HG02840 (cell line): ENCODE measurements around the gene DUSP14.
"Not testable (repeated sequence)": the region's sequence is repeated elsewhere in the genome, so short reads cannot be mapped to it uniquely, and the experiment has no call there.

Experiments
- ATAC-seq: cut with Tn5 transposase; IDR thresholded peaks from one replicate; pipeline ENCODE4 v1.9.1; 2021; ENCODE audit warnings: mild to moderate bottlenecking, moderate library complexity, moderate number of reproducible peaks; ENCODE audit not compliant: unreplicated experiment, low FRiP score

Gene DUSP14

DNA sequence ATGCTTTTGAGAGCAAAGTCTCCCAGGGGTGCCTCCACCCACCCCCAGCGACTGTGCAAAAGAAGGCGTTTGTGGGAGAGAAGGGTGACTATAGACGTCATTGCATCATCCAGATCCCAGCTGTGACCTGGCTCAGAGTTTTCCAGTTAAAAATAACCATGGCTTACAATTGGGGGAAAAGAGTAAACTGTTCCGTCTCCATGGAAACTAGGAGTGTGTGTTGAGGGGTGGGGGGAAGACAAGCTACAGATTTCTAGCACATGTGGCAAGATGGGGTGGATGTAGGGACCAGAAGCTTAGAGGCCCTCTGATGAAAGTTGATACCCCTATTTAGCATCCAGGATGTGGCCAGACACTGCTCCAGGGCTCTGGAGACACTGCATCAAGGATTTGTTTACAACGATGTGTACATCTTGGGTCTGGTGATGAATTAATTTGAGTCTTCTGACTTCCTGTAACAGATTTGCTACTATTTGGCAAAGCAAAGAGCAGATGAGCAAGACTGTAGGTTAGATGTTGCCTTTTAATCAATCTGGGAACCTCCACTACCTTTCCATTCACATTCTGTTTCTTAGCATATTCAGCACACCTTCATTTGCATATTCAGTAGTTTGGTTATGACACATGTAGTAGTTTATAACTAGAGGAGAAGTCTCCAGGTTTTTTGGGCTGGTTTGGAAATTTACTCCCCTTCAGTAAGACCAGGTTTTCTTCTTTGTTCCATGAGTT lies 6.2 kb upstream of the DUSP14 start:
- ATAC-seq: no peak

DNA sequence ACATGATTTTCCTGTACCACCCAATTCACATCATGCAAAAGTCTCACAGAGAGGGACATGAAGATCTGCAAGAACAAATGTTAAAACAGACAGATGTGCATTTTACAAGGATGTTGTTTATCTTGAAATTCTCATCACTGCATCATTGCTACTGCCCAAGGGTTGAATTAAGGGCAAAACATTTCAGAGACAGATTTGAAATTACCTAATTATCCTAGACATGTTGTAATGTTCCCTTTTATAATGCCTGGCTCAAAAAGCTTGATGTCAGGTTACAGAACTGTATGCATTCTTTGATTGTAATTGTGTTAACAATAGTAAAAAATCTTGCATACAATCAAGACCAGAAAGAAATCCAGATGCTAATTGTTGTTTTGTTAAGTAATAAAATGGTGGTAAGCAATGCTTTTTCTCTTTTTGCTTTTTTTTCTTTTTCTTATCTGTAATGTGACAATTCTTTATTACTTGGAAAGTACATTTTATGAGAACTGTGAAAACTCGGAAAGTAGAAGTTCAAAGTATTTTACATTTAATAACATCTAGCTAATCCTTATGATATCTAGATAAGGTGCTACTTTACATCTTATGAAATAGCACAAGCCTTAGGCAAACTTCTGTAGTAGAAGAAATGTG lies 3.6 kb upstream of the DUSP14 start:
- no peak for ATAC-seq

DNA sequence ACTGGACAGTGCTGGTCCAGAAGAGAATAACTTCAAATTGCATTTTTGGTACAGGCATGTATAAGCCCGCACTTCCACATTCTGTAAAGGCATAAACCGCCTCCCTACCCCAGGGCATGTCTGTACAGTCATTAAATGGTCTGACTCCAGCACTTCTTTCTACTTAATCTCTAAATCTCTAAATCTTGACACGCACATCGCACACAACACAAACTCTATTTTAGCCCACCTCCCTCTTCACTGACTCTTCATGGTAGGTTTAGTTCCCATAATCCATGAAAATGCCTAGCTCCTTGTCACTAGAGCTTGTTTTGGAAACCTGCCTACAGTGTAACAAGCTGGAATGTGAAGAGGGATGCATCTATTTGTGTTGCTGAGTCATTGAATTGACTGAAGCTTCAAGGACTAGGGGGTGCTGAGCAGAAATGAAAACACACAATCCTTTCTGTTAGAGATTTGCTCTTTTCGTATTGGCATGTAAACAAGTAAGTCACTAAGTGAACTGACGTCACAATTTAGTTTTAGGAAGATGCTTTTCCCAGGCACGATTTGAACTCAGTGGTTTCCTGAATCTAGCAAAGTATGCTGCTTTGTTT lies 1.6 kb upstream of the DUSP14 start:
- no peak for ATAC-seq

GRCh38 chr17:37488607-37489196 lies 989 bp upstream of the DUSP14 start:
- ATAC-seq: no peak

- ATAC-seq: peak; percentile 49
Observed at GRCh38 chr17:37490022-37490587, 414 bp downstream of the DUSP14 start.

GRCh38 chr17:37490638-37491614 lies 1.2 kb downstream of the DUSP14 start:
- ATAC-seq: no peak

GRCh38 chr17:37492167-37492566 lies 2.5 kb downstream of the DUSP14 start:
- ATAC-seq: no peak

- no peak for ATAC-seq
Observed at GRCh38 chr17:37493249-37494027, 3.7 kb downstream of the DUSP14 start.

DNA sequence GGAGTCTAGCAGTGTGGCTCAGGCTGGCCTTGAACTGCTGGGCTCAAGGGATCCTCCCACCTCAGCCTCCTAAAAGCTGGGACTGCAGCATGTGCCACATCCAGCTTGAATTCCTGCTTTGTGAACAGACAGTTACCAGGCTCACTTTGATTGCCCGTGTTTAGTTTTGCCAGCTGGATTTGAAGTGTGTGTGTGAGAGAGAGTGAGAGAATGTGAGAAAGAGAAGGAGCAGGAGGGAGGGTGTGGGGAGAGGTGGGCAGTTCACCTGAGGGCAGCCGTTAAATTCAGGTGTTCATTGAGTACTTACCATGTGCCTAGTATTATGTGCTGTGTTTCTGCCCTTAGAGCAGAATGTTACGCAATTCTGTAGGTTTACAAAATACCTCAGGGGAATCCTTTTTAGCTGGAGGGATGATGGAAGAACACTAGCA lies 4.7 kb downstream of the DUSP14 start:
- ATAC-seq: no peak

GRCh38 chr17:37494971-37495370 lies 5.3 kb downstream of the DUSP14 start:
- no peak for ATAC-seq

GRCh38 chr17:37500378-37500777 lies 10.7 kb downstream of the DUSP14 start:
- ATAC-seq: no peak

GRCh38 chr17:37502009-37502936 lies 12.6 kb downstream of the DUSP14 start:
- ATAC-seq: no peak

DNA sequence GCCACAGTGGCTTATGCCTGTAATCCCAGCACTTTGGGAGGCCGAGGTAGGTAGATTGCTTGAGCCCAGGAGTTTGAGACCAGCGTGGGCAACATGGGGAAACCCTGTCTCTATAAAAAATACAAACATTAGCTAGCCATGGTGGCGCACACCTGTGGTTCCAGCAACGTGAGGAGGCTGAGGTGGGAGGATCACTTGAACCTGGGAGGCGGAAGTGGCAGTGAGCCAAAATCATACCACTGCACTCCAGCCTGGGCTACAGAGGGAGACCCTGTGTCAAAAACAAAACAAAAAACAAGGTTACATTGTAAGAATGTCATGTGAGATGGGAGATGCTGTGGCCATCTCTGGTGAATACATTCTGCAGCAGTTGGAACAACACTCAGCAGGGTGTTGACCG lies 13.5 kb downstream of the DUSP14 start:
- no peak for ATAC-seq

DNA sequence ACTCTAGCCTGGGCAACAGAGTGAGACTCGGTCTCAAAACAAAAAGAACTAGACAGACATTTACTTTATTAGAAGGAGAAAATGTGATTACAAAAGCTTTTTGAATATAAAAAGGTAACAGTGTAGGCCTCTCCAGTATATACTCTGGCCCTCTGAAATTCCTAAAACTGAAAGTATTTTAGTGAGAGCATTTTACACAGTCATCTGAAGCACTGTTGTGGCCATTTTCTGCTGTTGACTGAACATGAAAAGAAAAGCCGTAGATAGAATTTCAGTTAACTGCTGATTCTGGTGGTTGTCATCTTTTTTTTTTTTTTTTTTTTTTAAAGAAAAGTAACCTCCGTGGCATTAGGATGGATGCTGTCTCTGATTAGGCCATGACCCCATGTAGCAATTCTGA lies 15.6 kb downstream of the DUSP14 start:
- no peak for ATAC-seq

GRCh38 chr17:37506678-37507077 lies 17.0 kb downstream of the DUSP14 start:
- no peak for ATAC-seq

DNA sequence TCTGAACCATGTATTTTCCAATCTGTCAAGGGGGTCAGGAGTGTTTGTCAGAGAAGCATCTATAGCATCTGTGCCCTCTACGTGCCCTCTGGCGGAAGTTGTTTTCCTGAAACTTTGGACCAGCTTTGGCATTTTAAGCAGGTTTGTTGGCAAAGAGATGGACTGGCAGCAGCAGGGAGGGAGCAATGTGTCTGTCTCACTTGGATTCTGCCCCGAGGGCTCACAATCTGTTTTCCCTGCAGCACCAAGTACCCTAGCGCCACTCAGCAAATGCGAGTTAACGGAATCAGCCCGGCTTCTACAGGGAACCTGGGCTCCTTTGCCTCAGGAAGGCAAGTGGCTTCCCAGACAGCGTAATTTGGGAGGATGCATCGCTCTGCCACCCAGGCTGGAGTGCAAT lies 17.4 kb downstream of the DUSP14 start:
- ATAC-seq: no peak

DNA sequence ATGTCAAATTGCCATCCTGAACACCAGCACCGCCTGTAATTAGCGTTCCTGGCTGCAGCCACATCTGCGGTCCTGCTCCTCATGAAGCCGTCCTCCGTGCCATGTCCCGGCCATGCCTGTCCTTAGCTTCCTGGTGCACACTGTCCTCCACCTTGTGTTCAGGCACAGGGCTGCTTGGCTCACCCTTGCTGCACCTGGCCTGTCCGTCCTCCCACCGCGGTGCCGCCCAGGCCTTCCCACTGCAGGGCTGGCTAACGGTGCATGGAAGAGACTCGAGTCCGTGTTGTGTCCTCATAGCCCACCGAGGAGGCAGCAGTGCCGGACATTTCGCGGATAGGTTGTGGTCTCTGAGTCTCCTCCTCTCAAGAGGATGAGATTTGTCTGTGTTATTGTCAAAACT lies 20.4 kb downstream of the DUSP14 start:
- no peak for ATAC-seq

- not testable (repeated sequence) for ATAC-seq
Observed at GRCh38 chr17:37511642-37512041, 22.0 kb downstream of the DUSP14 start.
